ENCODE results near the gene ZSWIM9.

DNA sequence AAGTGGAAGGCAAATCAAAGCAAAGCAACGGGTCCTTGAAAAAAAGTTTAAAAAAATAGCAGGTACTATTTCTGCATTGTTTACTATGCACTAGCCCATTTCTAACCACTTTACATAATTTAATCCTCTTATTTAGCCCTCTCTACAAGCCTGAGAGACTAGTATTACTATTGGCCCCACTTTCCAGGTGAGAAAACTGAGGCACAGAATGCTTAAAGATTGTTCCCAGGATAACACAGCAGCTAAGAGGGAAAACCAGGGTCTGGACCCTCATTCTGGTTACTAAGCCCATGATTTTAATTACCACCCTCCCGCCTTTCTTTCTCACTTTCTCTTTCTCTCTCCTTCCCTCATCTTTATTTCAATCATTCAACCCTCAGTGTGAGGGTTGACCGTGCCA, 5.7 kb downstream of the ZSWIM9 start:
- TF ChIP-seq POLR2A (IDR thresholded peaks at IDR 0.05) = no peak
- TF ChIP-seq, protein P1, sequence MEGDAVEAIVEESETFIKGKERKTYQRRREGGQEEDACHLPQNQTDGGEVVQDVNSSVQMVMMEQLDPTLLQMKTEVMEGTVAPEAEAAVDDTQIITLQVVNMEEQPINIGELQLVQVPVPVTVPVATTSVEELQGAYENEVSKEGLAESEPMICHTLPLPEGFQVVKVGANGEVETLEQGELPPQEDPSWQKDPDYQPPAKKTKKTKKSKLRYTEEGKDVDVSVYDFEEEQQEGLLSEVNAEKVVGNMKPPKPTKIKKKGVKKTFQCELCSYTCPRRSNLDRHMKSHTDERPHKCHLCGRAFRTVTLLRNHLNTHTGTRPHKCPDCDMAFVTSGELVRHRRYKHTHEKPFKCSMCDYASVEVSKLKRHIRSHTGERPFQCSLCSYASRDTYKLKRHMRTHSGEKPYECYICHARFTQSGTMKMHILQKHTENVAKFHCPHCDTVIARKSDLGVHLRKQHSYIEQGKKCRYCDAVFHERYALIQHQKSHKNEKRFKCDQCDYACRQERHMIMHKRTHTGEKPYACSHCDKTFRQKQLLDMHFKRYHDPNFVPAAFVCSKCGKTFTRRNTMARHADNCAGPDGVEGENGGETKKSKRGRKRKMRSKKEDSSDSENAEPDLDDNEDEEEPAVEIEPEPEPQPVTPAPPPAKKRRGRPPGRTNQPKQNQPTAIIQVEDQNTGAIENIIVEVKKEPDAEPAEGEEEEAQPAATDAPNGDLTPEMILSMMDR (IDR thresholded peaks at IDR 0.05) = no peak
